Aorta (tissue), 5 donors: ENCODE measurements around the gene KRT15. TPM values are rescaled to one million over a fixed set of nuclear protein-coding genes. Genes with fewer than 3 reads are reported as not detected.

Experiments used
- ATAC-seq: fragments of 200-7000 bp; cut with Tn5 transposase; one replicate; pipeline ENCODE4 v1.9.1; 2022; ENCODE audit warnings: moderate library complexity; ENCODE audit not compliant: low FRiP score
- DNase-seq, 2 donors: peaks; one replicate each; pipeline ENCODE4 v3.0.0-alpha.2; 2020
- H3K27ac ChIP-seq, 2 donors: one replicate each; pipeline ENCODE4 v1.5.1; 2013; ENCODE audit warnings: low read length in 2 of 2, mild to moderate bottlenecking in 2 of 2, moderate library complexity in 2 of 2, control low read depth in 1 of 2, inconsistent platforms in 1 of 2, low read depth in 1 of 2
- H3K27me3 ChIP-seq, 2 donors: one replicate each; pipeline ENCODE4 v1.6.1; 2013; ENCODE audit warnings: control low read depth in 1 of 2, low read length in 1 of 2, mild to moderate bottlenecking in 1 of 2, moderate library complexity in 1 of 2; ENCODE audit not compliant: insufficient read depth in 2 of 2, control insufficient read depth in 1 of 2
- H3K36me3 ChIP-seq, 2 donors: one replicate each; pipeline ENCODE4 v1.6.1; 2013; ENCODE audit warnings: control low read depth in 1 of 2, low read length in 1 of 2, mild to moderate bottlenecking in 1 of 2; ENCODE audit not compliant: insufficient read depth in 2 of 2, control insufficient read depth in 1 of 2
- H3K4me1 ChIP-seq, 2 donors: one replicate each; pipeline ENCODE4 v1.6.1; 2013; ENCODE audit warnings: low read length in 2 of 2, control low read depth in 1 of 2, mild to moderate bottlenecking in 1 of 2, moderate library complexity in 1 of 2; ENCODE audit not compliant: insufficient read depth in 2 of 2, control insufficient read depth in 1 of 2
- H3K4me3 ChIP-seq, 2 donors: one replicate each; pipeline ENCODE4 v1.5.1; 2013; ENCODE audit warnings: low read length in 2 of 2, control low read depth in 1 of 2, mild to moderate bottlenecking in 1 of 2
- H3K9me3 ChIP-seq: one replicate; pipeline ENCODE4 v1.6.1; 2013; ENCODE audit warnings: mild to moderate bottlenecking, low read length; ENCODE audit not compliant: control insufficient read depth
- WGBS, 2 donors: extraction: QIAGEN DNeasy Blood & Tissue Kit; methylation state at CpG; one replicate each; pipeline ENCODE4 v1.1.7; 2013; 5-methylcytosine and 5-hydroxymethylcytosine counted together
- intact Hi-C, 2 donors: fragments of 100-400 bp; cut with DNase I; formaldehyde crosslinking; loops; one replicate each; pipeline versions ENCODE4 v1.14.2 to v1.15.0; 2022
- polyA plus RNA-seq, 2 donors: library from polyadenylated mRNA; stranded (reverse); fragments of 200-250 nt; gene quantifications; one replicate each; pipeline ENCODE4 v1.2.3, GENCODE V29; 2013
- total RNA-seq, 2 donors: library from RNA; stranded (reverse); fragmentation: NEBNext Ultra II Directional; extraction: Animal tissue kit (Norgen Biotek cat#: 25700); gene quantifications; one replicate each; pipeline ENCODE4 v1.2.1, GENCODE V29; 2021
- donor health status: healthy with polysubstance abuse.
- donor health status: Bipolar disorder and iron deficiency.
- donor health status: DM: no; HTN: no; CAD: no.
- donor health status: DM: no; HTN: no; CAD: no.
- donor health status: DM: yes; HTN: yes; CAD: no.

KRT15 gene
- total and polyA plus RNA-seq, 4 donors: 0.56 to 1.9 TPM; not detected in 2

DNA sequence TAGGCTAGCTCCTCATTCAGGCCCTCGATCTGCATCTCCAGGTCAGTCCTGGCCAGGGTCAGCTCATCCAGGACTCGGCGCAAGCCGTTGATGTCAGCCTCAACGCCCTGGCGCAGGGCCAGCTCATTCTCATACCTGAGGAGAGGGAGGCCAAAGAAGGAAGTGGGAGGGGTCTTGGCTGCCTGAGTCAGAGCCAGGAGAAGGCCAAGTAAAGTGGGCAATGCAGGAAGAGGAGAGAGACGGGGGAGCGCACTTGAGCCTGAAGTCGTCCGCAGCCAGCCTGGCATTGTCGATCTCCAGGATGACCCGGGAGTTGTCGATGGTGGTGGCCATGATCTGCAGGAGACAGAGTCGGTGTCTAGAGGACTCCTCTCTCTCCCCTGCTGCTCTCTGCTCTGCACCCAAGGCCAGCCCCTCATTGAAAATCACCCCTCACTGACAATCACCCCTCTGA is 1.8 kb downstream of the KRT15 start:
- 88 to 91% methylated on average over 14 of the region's 14 CpGs for WGBS, 2 donors
- DNase-seq (no peak), ATAC-seq (no peak)
- H3K36me3 ChIP-seq: no peaks in the 10 kb centered on the region
- intact Hi-C loops: no loop called here
- no peaks in the 10 kb centered on the region for H3K4me1 ChIP-seq
- no peak overlapping the region for H3K4me3 ChIP-seq
- no peak overlapping the region for H3K27ac ChIP-seq
- H3K27me3 ChIP-seq: no peaks in the 10 kb centered on the region
- H3K9me3 ChIP-seq: no peaks in the 10 kb centered on the region

DNA sequence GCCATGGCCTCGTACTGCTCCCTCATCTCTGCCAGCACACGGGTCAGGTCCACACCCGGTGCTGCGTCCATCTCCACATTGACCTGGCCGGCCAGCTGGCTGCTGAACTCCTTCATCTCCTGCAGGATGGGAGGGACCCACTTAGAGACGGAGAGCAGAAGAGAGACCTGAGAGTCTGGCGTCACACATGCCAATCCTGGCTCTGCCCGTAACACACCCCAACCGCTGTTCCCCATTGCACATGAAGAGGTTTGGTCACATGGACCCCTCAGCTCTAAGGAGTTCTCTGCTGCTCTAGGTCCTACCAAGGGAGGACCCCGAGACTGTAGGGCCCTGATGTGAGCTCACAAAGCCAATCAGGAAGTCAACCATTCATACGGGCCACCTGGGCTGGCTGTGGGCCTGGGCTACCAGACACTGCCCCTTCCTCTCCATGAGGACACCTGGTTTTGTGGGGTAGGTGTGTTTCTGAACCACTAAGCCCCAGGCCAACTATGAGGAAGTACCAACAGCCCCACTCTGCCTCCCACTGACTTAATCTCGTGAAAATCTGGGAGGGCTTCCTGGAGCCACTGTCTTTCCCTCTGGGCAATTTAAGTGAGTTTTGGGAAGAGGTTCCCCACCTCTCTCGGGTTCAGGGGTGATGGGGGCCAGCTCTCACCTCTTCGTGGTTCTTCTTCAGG is 2.4 kb downstream of the KRT15 start:
- H3K27me3 ChIP-seq: no peaks in the 10 kb centered on the region
- H3K36me3 ChIP-seq: no peaks in the 10 kb centered on the region
- ATAC-seq: no peak
- H3K9me3 ChIP-seq: no peaks in the 10 kb centered on the region
- H3K4me3 ChIP-seq: no peak overlapping the region
- no peak for DNase-seq
- 91 to 93% methylated on average over 14 of the region's 14 CpGs for WGBS, 2 donors
- intact Hi-C loops: no loop called here
- no peak overlapping the region for H3K27ac ChIP-seq
- H3K4me1 ChIP-seq: no peaks in the 10 kb centered on the region

DNA sequence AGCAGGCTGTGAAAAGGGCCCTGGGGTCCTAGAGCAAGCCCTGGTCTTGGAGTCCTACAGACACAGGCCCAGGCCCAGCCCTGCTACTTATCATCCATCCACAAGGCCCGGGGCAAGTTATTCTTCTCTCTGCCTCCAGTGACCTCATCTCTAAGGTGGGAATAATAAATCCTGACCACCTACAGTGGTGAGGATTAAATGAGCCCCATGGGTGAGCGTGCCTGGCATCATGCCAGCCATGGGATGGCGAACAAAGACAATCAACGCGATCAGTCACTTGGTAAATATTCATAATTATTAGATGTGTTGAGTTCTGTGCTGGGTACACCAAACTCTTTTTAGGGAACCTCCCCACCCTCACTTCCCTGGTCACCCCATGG is 5.5 kb downstream of the KRT15 start:
- no peaks in the 10 kb centered on the region for H3K4me1 ChIP-seq
- H3K9me3 ChIP-seq: no peaks in the 10 kb centered on the region
- H3K4me3 ChIP-seq: no peak overlapping the region
- ATAC-seq (no peak), DNase-seq (no peak)
- H3K27ac ChIP-seq: no peak overlapping the region
- no peaks in the 10 kb centered on the region for H3K36me3 ChIP-seq
- H3K27me3 ChIP-seq: no peaks in the 10 kb centered on the region
- intact Hi-C loops: no loop called here
- WGBS, 2 donors: 74 to 75% methylated on average over 5 of the region's 5 CpGs

DNA sequence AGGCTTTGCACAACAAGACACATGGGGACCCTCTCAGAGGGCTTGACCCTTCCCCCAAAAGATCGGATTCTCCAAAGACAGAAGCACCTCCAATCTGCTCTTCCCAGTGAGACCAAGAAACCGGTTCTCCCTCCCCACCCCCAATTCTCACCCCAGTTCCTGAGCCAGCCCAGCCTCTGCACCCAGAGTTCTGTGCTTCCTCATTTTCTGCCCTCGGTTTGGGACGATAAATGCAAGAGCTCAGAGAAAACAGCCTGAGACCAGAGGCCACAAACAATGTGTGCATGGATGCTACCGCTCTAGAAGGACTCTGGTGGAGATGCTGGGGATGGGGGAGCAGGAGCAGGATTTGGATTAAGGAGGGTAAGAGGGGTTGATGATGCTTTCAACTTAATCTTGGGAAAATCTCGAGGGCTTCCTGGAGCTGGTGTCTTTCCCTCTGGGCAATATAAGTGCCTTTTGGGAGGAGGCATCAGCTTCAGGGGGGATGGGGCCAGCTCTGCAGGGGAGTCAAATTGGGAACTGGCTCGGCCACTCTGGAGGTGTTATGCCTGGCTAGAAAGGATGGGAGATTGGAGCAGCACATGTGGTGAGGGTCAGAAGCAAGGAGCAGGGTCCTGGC is 6.0 kb downstream of the KRT15 start:
- H3K4me1 ChIP-seq: no peaks in the 10 kb centered on the region
- 71 to 79% methylated on average over 7 of the region's 7 CpGs for WGBS, 2 donors
- no peaks in the 10 kb centered on the region for H3K36me3 ChIP-seq
- ATAC-seq (no peak), DNase-seq (no peak)
- H3K9me3 ChIP-seq: no peaks in the 10 kb centered on the region
- no peak overlapping the region for H3K27ac ChIP-seq
- H3K4me3 ChIP-seq: no peak overlapping the region
- intact Hi-C loops: no loop called here
- H3K27me3 ChIP-seq: no peaks in the 10 kb centered on the region

DNA sequence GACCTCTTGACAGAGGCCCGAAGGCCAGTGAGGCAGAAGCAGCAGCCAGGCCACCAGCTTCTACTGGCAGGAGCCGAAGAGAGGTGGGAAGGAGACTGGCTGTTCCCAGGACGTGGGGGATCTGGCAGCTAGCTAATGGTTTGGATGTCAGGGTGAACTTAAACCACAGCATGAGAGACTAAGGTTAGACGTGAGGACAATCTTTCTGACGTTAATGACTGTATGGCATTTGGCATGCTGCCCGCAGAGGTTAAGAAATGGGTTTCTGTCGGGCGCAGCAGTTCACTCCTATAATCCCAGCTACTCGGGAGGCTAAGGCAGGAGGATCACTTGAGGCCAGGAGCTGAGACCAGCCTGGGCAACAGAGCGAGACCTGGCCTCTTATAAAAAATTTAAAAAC is 7.0 kb downstream of the KRT15 start:
- Histone ChIP-seq H3K27ac (no peak overlapping the region), H3K27me3 (no peaks in the 10 kb centered on the region), H3K4me3 (no peak overlapping the region), H3K9me3 (no peaks in the 10 kb centered on the region), H3K36me3 (no peaks in the 10 kb centered on the region), H3K4me1 (no peaks in the 10 kb centered on the region)
- intact Hi-C loops: no loop called here
- DNase-seq: no peak
- 75 to 76% methylated on average over 10 of the region's 10 CpGs for WGBS, 2 donors
- ATAC-seq: no peak

DNA sequence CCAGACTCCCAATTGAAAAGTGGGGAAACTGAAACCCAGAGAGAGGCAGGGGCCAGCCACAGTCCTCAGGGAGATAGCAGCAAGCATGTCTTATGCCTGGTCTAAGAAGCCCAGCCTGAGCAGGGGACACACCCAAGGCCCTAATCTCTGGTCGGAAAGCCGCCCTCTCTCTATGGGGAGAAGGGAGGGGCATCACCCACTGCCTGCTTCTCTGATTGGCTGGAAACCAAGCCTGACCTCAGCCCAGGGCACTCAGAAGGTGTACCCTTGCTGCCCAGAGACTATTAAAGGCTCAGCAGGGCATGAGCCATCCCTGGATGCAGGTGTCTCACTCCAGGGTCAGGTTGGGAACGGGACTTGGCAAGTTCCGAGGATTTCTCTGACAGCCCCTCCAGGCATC is 7.6 kb downstream of the KRT15 start:
- WGBS, 2 donors: 81 to 85% methylated on average over 4 of the region's 4 CpGs
- ATAC-seq: no peak
- H3K9me3 ChIP-seq: no peaks in the 10 kb centered on the region

DNA sequence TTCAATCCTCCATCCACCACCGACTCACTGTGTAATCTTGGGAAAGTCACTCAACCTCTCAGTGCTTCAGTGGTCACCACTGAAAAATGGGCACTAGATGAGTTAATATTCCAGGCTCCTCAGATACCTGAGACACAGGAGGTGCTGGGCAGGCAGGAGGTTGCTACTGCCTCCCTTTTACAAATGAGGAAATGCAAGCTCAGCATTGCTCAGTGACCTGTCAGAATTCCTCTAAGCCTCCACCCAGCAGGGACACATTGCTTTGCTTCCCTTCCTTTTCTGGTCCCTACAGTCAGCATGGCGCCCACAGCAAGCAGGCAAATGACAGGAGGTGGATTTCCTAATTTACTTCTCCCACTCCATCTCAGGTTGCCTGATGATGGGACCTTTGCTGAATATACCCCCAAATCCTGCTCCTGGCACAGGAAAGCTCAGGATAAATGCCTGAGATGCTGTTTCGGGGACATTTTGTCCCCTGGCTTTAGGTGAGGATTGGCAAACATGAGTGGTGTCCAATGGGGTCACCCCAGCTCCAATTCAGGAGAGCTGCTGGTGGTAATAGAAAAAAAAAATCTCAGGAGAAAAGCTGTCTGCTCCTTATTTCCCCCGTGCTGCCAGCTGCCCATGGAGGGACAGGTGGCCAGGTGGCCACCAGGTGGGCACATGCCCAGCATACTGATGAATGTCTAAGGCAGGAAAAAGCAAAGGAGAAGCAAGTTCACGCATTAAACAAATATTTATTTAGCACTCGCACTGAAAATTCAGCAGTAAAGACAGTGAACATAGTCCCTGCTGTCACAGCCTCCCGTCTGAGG is 8.2 kb downstream of the KRT15 start:
- WGBS, 2 donors: 79% methylated on average over 7 of the region's 7 CpGs
- DNase-seq: no peak
- ATAC-seq: no peak
- H3K4me3 ChIP-seq: no peak overlapping the region
- intact Hi-C loops: no loop called here
- no peaks in the 10 kb centered on the region for H3K36me3 ChIP-seq
- H3K27ac ChIP-seq: no peak overlapping the region
- H3K4me1 ChIP-seq: no peaks in the 10 kb centered on the region
- H3K27me3 ChIP-seq: no peaks in the 10 kb centered on the region
- no peaks in the 10 kb centered on the region for H3K9me3 ChIP-seq

More for the DNA sequence above, 7.6 kb downstream of the KRT15 start:
- Histone ChIP-seq H3K36me3 (no peaks in the 10 kb centered on the region), H3K4me1 (no peaks in the 10 kb centered on the region), H3K4me3 (no peak overlapping the region), H3K27me3 (no peaks in the 10 kb centered on the region), H3K27ac (no peak overlapping the region)
- DNase-seq: no peak
- intact Hi-C loops: no loop called here

DNA sequence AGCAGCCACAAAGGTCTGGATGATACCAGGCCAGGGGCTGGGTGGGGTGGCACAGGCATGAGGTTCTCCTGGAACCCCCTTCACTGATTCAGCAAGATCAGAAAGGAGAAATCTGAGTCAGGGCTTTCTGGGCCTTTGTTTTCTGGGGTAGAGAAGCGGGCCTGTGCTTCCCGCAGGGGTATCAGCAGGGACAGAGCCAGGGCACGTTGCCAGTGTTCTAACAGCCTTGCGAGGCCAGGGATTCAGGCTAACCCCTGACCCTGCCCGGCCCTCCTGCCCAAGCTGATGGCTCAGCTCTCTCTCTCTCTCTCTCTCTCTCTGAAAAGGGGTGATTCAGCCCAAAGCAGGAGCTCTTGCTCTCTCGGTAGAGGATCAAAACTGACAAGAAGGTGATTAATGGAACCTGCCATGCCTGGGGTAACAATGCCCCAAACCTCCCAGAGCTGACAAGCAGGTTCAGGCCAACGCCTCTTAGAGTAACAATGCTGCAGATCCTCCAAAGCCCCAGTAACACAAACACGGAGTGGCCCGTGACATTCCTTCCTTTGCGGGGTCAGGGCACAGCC is 11.3 kb downstream of the KRT15 start:
- no peak overlapping the region for H3K27ac ChIP-seq
- ATAC-seq (no peak), DNase-seq (no peak)
- intact Hi-C loops: no loop called here
- H3K9me3 ChIP-seq: no peaks in the 10 kb centered on the region
- no peaks in the 10 kb centered on the region for H3K36me3 ChIP-seq
- no peaks in the 10 kb centered on the region for H3K4me1 ChIP-seq
- H3K27me3 ChIP-seq: no peaks in the 10 kb centered on the region
- no peak overlapping the region for H3K4me3 ChIP-seq
- 57 to 58% methylated on average over 10 of the region's 10 CpGs for WGBS, 2 donors
